Right renal pelvis (tissue), 4 donors: ENCODE data around the gene AUH. TPM values are rescaled to one million over a fixed set of nuclear protein-coding genes. Genes with fewer than 3 reads are reported as not detected.
"Not testable (repeated sequence)": the region's sequence is repeated elsewhere in the genome, so short reads cannot be mapped to it uniquely, and the experiment has no call there.

ENCODE experiments used
- DNase-seq, 4 donors: peaks; one replicate each; pipeline ENCODE4 v3.0.0-alpha.2; 2013; ENCODE audit warnings: low read depth in 4 of 4, low spot score in 3 of 4, missing footprints in 1 of 4
- polyA plus RNA-seq, 4 donors: library from polyadenylated mRNA; unstranded; fragments of 120-200 nt; gene quantifications; one replicate each; pipeline ENCODE4 v1.2.1, GENCODE V29; 2013; ENCODE audit not compliant: insufficient read length in 4 of 4

The AUH gene
- polyA plus RNA-seq, 4 donors: 44.1 to 53.7 (median 50.1) TPM

- no peak for DNase-seq
Measured at GRCh38 chr9:91214867-91215266, 146.9 kb downstream of the AUH start.

GRCh38 chr9:91214086-91214485, 147.6 kb downstream of the AUH start:
- no peak for DNase-seq

- no peak for DNase-seq
Measured at GRCh38 chr9:91212596-91213243, 149.0 kb downstream of the AUH start.

- no peak for DNase-seq
Measured at GRCh38 chr9:91211919-91212318, 149.8 kb downstream of the AUH start.

- DNase-seq: no peak
Measured at GRCh38 chr9:91211414-91211813, 150.3 kb downstream of the AUH start.

GRCh38 chr9:91210318-91210717, 151.4 kb downstream of the AUH start:
- no peak for DNase-seq

GRCh38 chr9:91208837-91209236, 152.9 kb downstream of the AUH start:
- no peak for DNase-seq

GRCh38 chr9:91208419-91208745, 153.3 kb downstream of the AUH start:
- no peak for DNase-seq

GRCh38 chr9:91207729-91208418, 153.8 kb downstream of the AUH start:
- DNase-seq: no peak

GRCh38 chr9:91207397-91207728, 154.4 kb downstream of the AUH start:
- no peak for DNase-seq

GRCh38 chr9:91206806-91207205, 154.9 kb downstream of the AUH start:
- no peak for DNase-seq

GRCh38 chr9:91202736-91203283, 158.9 kb downstream of the AUH start:
- DNase-seq: no peak

GRCh38 chr9:91200692-91201336, 160.9 kb downstream of the AUH start:
- no peak for DNase-seq

GRCh38 chr9:91199739-91200497, 161.8 kb downstream of the AUH start:
- DNase-seq: no peak

- DNase-seq: not testable (repeated sequence)
Measured at GRCh38 chr9:91198881-91199280, 162.8 kb downstream of the AUH start.

GRCh38 chr9:91198405-91198804, 163.3 kb downstream of the AUH start:
- DNase-seq: no peak

- peak; percentile 59 to 87 (median 72) for DNase-seq
Measured at GRCh38 chr9:91197232-91198181, 164.2 kb downstream of the AUH start.

GRCh38 chr9:91196103-91196950, 165.4 kb downstream of the AUH start:
- DNase-seq: no peak

GRCh38 chr9:91195372-91196012, 166.2 kb downstream of the AUH start:
- DNase-seq: no peak
